ENCODE data around the gene SPDYC. TPM values are rescaled to one million over a fixed set of nuclear protein-coding genes. Genes with fewer than 3 reads are reported as not detected.
A peak's percentile ranks its signal among the peaks of the same experiment; 100 is the strongest.

SPDYC gene
- total and polyA plus RNA-seq, 2 donors (not counting 1 experiment from before 2014, with no cell fraction given), result not detected

DNA sequence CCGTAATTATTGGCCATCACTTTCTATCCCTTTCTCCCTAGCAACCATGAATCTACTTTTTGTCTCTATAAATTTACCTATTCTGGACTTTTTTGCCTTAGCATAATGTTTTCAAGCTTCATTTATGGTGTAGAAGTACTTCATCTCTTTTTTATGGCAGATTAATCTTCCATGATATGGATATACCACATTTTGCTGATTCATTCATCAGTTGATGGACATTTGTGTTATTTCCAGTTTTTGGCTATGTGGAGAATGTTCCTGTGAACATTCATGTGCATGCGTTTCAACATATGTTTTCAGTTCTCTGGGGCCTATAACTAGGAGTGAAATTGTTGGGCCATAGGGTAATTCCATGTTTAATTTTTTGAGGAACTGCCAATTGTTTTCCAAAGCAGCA lies 24.5 kb downstream of the SPDYC start:
- no peak overlapping the region for H3K4me2 ChIP-seq (ENCODE audit: extremely low read depth, insufficient read depth, low read length)
- TF ChIP-seq CTCF (conservative IDR thresholded peaks at IDR 0.05 in 1 of 2, IDR thresholded peaks at IDR 0.05 in 1 of 2; ENCODE audit: low read depth in 1 of 2, low read length in 2 of 2), result no peak
- no peak for TF ChIP-seq EZH2 (IDR thresholded peaks at IDR 0.05; ENCODE audit: low read length, missing control alignments)
- no peak overlapping the region for H2AFZ ChIP-seq (ENCODE audit: low read length)
- no peaks in the 10 kb centered on the region for H3K9me3 ChIP-seq (ENCODE audit: control insufficient read depth, insufficient read depth, low read depth, low read length)
- H3K79me2 ChIP-seq (ENCODE audit: control insufficient read depth, insufficient read depth, low read length), result no peaks in the 10 kb centered on the region
- no peak overlapping the region for H3K9ac ChIP-seq (ENCODE audit: insufficient read depth, low read length)
- DNase-seq (ENCODE audit: low read depth in 2 of 2), result no peak
- no peaks in the 10 kb centered on the region for H4K20me1 ChIP-seq (ENCODE audit: control insufficient read depth, extremely low read depth, insufficient read depth, low read length)
- H3K36me3 ChIP-seq (ENCODE audit: control insufficient read depth, insufficient read depth, low read length), result peaks cover 7% of the 10 kb centered on the region
- no peaks in the 10 kb centered on the region for H3K27me3 ChIP-seq (ENCODE audit: control insufficient read depth, insufficient read depth, low read length)
- H3K27ac ChIP-seq (ENCODE audit: insufficient read depth, low read length), result no peak overlapping the region
- no peaks in the 10 kb centered on the region for H3K4me1 ChIP-seq (ENCODE audit: control insufficient read depth, extremely low read depth, insufficient read depth, low read length)
- H3K4me3 ChIP-seq (replicated peaks in 1 of 4; ENCODE audit: control extremely low read depth in 1 of 4, insufficient read depth in 1 of 4, low read depth in 3 of 4, low read length in 4 of 4), result no peak overlapping the region

GRCh38 chr11:65204143-65204542 lies 34.1 kb downstream of the SPDYC start:
- H3K4me2 ChIP-seq (ENCODE audit: extremely low read depth, insufficient read depth, low read length), result no peak overlapping the region
- no peak overlapping the region for H3K4me3 ChIP-seq (replicated peaks in 1 of 4; ENCODE audit: control extremely low read depth in 1 of 4, insufficient read depth in 1 of 4, low read depth in 3 of 4, low read length in 4 of 4)
- no peaks in the 10 kb centered on the region for H3K4me1 ChIP-seq (ENCODE audit: control insufficient read depth, extremely low read depth, insufficient read depth, low read length)
- TF ChIP-seq EZH2 (IDR thresholded peaks at IDR 0.05; ENCODE audit: low read length, missing control alignments) (no peak), CTCF (conservative IDR thresholded peaks at IDR 0.05 in 1 of 2, IDR thresholded peaks at IDR 0.05 in 1 of 2; ENCODE audit: low read depth in 1 of 2, low read length in 2 of 2) (no peak)
- no peaks in the 10 kb centered on the region for H3K27me3 ChIP-seq (ENCODE audit: control insufficient read depth, insufficient read depth, low read length)
- no peak for DNase-seq (ENCODE audit: low read depth in 2 of 2)
- no peak overlapping the region for H3K27ac ChIP-seq (ENCODE audit: insufficient read depth, low read length)
- H2AFZ ChIP-seq (ENCODE audit: low read length), result no peak overlapping the region
- no peaks in the 10 kb centered on the region for H4K20me1 ChIP-seq (ENCODE audit: control insufficient read depth, extremely low read depth, insufficient read depth, low read length)
- H3K36me3 ChIP-seq (ENCODE audit: control insufficient read depth, insufficient read depth, low read length), result peaks cover 31% of the 10 kb centered on the region
- H3K9me3 ChIP-seq (ENCODE audit: control insufficient read depth, insufficient read depth, low read depth, low read length), result no peaks in the 10 kb centered on the region
- H3K79me2 ChIP-seq (ENCODE audit: control insufficient read depth, insufficient read depth, low read length), result no peaks in the 10 kb centered on the region
- no peak overlapping the region for H3K9ac ChIP-seq (ENCODE audit: insufficient read depth, low read length)

- Histone ChIP-seq H4K20me1 (ENCODE audit: control insufficient read depth, extremely low read depth, insufficient read depth, low read length) (no peaks in the 10 kb centered on the region), H3K9me3 (ENCODE audit: control insufficient read depth, insufficient read depth, low read depth, low read length) (no peaks in the 10 kb centered on the region), H3K27ac (ENCODE audit: insufficient read depth, low read length) (no peak overlapping the region), H2AFZ (ENCODE audit: low read length) (no peak overlapping the region), H3K27me3 (ENCODE audit: control insufficient read depth, insufficient read depth, low read length) (no peaks in the 10 kb centered on the region), H3K9ac (ENCODE audit: insufficient read depth, low read length) (no peak overlapping the region), H3K36me3 (ENCODE audit: control insufficient read depth, insufficient read depth, low read length) (peaks cover 35% of the 10 kb centered on the region), H3K79me2 (ENCODE audit: control insufficient read depth, insufficient read depth, low read length) (no peaks in the 10 kb centered on the region), H3K4me1 (ENCODE audit: control insufficient read depth, extremely low read depth, insufficient read depth, low read length) (no peaks in the 10 kb centered on the region), H3K4me3 (replicated peaks in 1 of 4; ENCODE audit: control extremely low read depth in 1 of 4, insufficient read depth in 1 of 4, low read depth in 3 of 4, low read length in 4 of 4) (no peak overlapping the region), H3K4me2 (ENCODE audit: extremely low read depth, insufficient read depth, low read length) (no peak overlapping the region)
- peak; percentile 15 to 25 for DNase-seq (ENCODE audit: low read depth in 2 of 2)
- TF ChIP-seq CTCF (conservative IDR thresholded peaks at IDR 0.05 in 1 of 2, IDR thresholded peaks at IDR 0.05 in 1 of 2; ENCODE audit: low read depth in 1 of 2, low read length in 2 of 2) (peak; percentile 64 to 76), EZH2 (IDR thresholded peaks at IDR 0.05; ENCODE audit: low read length, missing control alignments) (no peak)
Observed at GRCh38 chr11:65204646-65205601, 34.9 kb downstream of the SPDYC start.

All from fibroblast of lung (primary cell).